GM12878 (cell line): ENCODE measurements around the gene ITPRIPL2. TPM values are rescaled to one million over a fixed set of nuclear protein-coding genes. Genes with fewer than 3 reads are reported as not detected.

Experiments used
- ATAC-seq: fragments of 200-7000 bp; cut with Tn5 transposase; 3 replicates; pipeline ENCODE4 v1.9.1; 2020; ENCODE audit warnings: mild to moderate bottlenecking, moderate library complexity
- BruUV-seq: library from RNA; stranded (reverse); fragments of 400-500 nt; replicated peaks from 2 replicates; lab custom pipeline; 2021; lab: Mats Ljungman, UMichigan
- CTCF ChIA-PET: fragments of 300-600 bp; sonication (Branson Sonifier 250); formaldehyde crosslinking; extraction: SDS; loops from one replicate; lab custom pipeline; 2021; ENCODE audit warnings: inconsistent platforms; lab: Yijun Ruan, JAX
- POLR2A ChIA-PET: fragments of 350-600 bp; formaldehyde crosslinking; extraction: SDS; loops from one replicate; lab custom pipeline; 2021; ENCODE audit warnings: inconsistent platforms; lab: Charles Lee
- RAD21 ChIA-PET: fragments of 300-600 bp; sonication (Branson Sonifier 250); formaldehyde crosslinking; loops from one replicate; lab custom pipeline; 2023; ENCODE audit warnings: antibody characterized with exemption; ENCODE audit not compliant: unreplicated experiment; lab: Charles Lee
- SMC1A ChIA-PET: fragments of 300-600 bp; sonication (Branson Sonifier 250); formaldehyde crosslinking; loops from one replicate; lab custom pipeline; 2023; ENCODE audit not compliant: unreplicated experiment, uncharacterized antibody; lab: Charles Lee
- DNase-seq: peaks from one replicate; pipeline ENCODE4 v3.0.0-alpha.2; 2011; ENCODE audit warnings: low read depth, low spot score
- FAIRE-seq: peaks from 3 replicates; lab custom pipeline; 2011; peaks lifted over from hg19 to GRCh38; lab: Jason Lieb, UNC
- H2AFZ ChIP-seq: 2 replicates; pipeline ENCODE4 v1.6.0; 2011; ENCODE audit warnings: low read depth, low read length, control low read depth; ENCODE audit not compliant: control insufficient read depth
- H3K27ac ChIP-seq: 2 replicates; pipeline ENCODE4 v1.5.1; 2011; ENCODE audit warnings: control low read depth; ENCODE audit not compliant: control insufficient read depth, insufficient read depth
- H3K27me3 ChIP-seq, 2 experiments: replicated peaks in 1 of 2; 2 replicates each; pipeline versions ENCODE4 v1.6.0 to v1.6.1; 2011; ENCODE audit warnings: low read length in 1 of 2; ENCODE audit not compliant: control insufficient read depth in 2 of 2, insufficient read depth in 2 of 2
- H3K36me3 ChIP-seq, 2 experiments: 2 replicates each; pipeline ENCODE4 v1.5.1; 2011; ENCODE audit warnings: low read length in 1 of 2; ENCODE audit not compliant: control insufficient read depth in 2 of 2, insufficient read depth in 2 of 2
- H3K4me1 ChIP-seq: 2 replicates; pipeline ENCODE4 v1.6.1; 2011; ENCODE audit warnings: mild to moderate bottlenecking, low read length, moderate library complexity, mixed read lengths; ENCODE audit not compliant: control insufficient read depth, insufficient read depth
- H3K4me2 ChIP-seq: 2 replicates; pipeline ENCODE4 v1.6.0; 2011; ENCODE audit warnings: control low read depth; ENCODE audit not compliant: control insufficient read depth, insufficient read depth
- H3K4me3 ChIP-seq: fragments of 200-600 bp; sonication (generic); 2 replicates; pipeline ENCODE4 v1.5.1; 2016
- H3K79me2 ChIP-seq: 2 replicates; pipeline ENCODE4 v1.6.0; 2011; ENCODE audit warnings: low read length; ENCODE audit not compliant: control insufficient read depth, insufficient read depth
- H3K9ac ChIP-seq: 2 replicates; pipeline ENCODE4 v1.8.0; 2011; ENCODE audit warnings: low read length, control low read depth, mixed read lengths; ENCODE audit not compliant: control insufficient read depth, insufficient read depth
- H3K9me3 ChIP-seq: replicated peaks from 3 replicates; pipeline ENCODE4 v1.5.1; 2011; ENCODE audit warnings: mild to moderate bottlenecking, low read length; ENCODE audit not compliant: control insufficient read depth, insufficient read depth
- H4K20me1 ChIP-seq: 2 replicates; pipeline ENCODE4 v1.6.0; 2011; ENCODE audit not compliant: control insufficient read depth, insufficient read depth
- CEBPB ChIP-seq, 2 experiments: fragments of 150-350 bp in 1 of 2; IDR thresholded peaks; 2 replicates each; pipeline ENCODE4 v1.6.1; 2012 to 2014; ENCODE audit warnings: low read depth in 2 of 2, low read length in 2 of 2, borderline replicate concordance in 1 of 2, inconsistent platforms in 1 of 2
- DPF2 ChIP-seq: fragments of 450-650 bp; IDR thresholded peaks from 2 replicates; pipeline ENCODE4 v1.6.1; 2017; ENCODE audit warnings: mild to moderate bottlenecking
- GABPA ChIP-seq: IDR thresholded peaks from 2 replicates; pipeline ENCODE4 v1.6.1; 2014; ENCODE audit warnings: antibody characterized with exemption, low read depth, mild to moderate bottlenecking, inconsistent platforms
- IRF4 ChIP-seq: IDR thresholded peaks from 2 replicates; pipeline ENCODE4 v1.6.1; 2011; ENCODE audit warnings: low read depth, low read length
- NFXL1 ChIP-seq: fragments of 450-650 bp; IDR thresholded peaks from 2 replicates; pipeline ENCODE4 v1.6.1; 2017; ENCODE audit warnings: antibody characterized with exemption, mild to moderate bottlenecking, borderline replicate concordance
- NR2F1 ChIP-seq: fragments of 450-650 bp; conservative IDR thresholded peaks from 2 replicates; pipeline ENCODE4 v1.6.1; 2017; ENCODE audit warnings: mild to moderate bottlenecking
- PAX8 ChIP-seq: fragments of 450-650 bp; IDR thresholded peaks from 2 replicates; pipeline ENCODE4 v1.6.1; 2017; ENCODE audit warnings: mild to moderate bottlenecking, moderate library complexity
- RCOR1 ChIP-seq: conservative IDR thresholded peaks from 2 replicates; pipeline ENCODE4 v1.6.1; 2012; ENCODE audit warnings: low read depth, low read length, improper control_type of control experiment
- RFX5 ChIP-seq: IDR thresholded peaks from 2 replicates; pipeline ENCODE4 v1.6.1; 2011; ENCODE audit warnings: low read depth, low read length, improper control_type of control experiment
- STAT1 ChIP-seq: fragments of 450-650 bp; conservative IDR thresholded peaks from 2 replicates; pipeline ENCODE4 v1.6.1; 2014; ENCODE audit warnings: antibody characterized with exemption, mild to moderate bottlenecking
- ZNF24 ChIP-seq: fragments of 450-650 bp; IDR thresholded peaks from 2 replicates; pipeline ENCODE4 v1.6.1; 2017; ENCODE audit warnings: antibody characterized with exemption, mild to moderate bottlenecking
- WGBS: methylation state at CpG from one replicate; pipeline ENCODE4 v1.1.6; 2016; ENCODE audit warnings: low lambda C conversion rate; ENCODE audit not compliant: insufficient replicate concordance, insufficient coverage; ENCODE audit errors: missing lambda C conversion rate; 5-methylcytosine and 5-hydroxymethylcytosine counted together
- in situ Hi-C: fragments of 300-500 bp; cut with MboI; formaldehyde crosslinking; loops from 9 replicates; pipeline ENCODE4 v1.14.3; 2018; ENCODE audit warnings: mixed read lengths
- intact Hi-C: fragments of 100-400 bp; cut with micrococcal nuclease; formaldehyde crosslinking; loops from one replicate; pipeline ENCODE4 v1.14.2; 2022; ENCODE audit not compliant: unreplicated experiment
- polyA plus RNA-seq, 11 experiments: library from polyadenylated mRNA; depleted of rRNA in 4 of 11; unstranded in 6 of 11; stranded (reverse) in 5 of 11; fragments of >200 nt; fragmentation: Nextera tagmentation in 4 of 11; fragmentation: Illumina TruSeq in 1 of 11; extraction: Ambion mirVana in 4 of 11; extraction: Trizol in 1 of 11; gene quantifications; 1 replicate in 1 of 11; 2 replicates in 10 of 11; pipeline versions ENCODE4 v1.2.1 to v1.2.3, GENCODE V29; 2011 to 2016; ENCODE audit warnings: inconsistent platforms in 2 of 11, missing spikeins in 2 of 11, low read depth in 1 of 11
- total RNA-seq, 4 experiments: library from RNA; depleted of rRNA in 3 of 4; stranded (reverse); fragments of >200 nt in 3 of 4; fragmentation: Illumina TruSeq in 1 of 4; extraction: Trizol in 1 of 4; gene quantifications; 2 replicates each; pipeline versions ENCODE4 v1.2.1 to v1.2.3, GENCODE V29; 2013 to 2021
- TF ChIP-seq, protein P1 (sequence below): IDR thresholded peaks from 2 replicates; pipeline ENCODE4 v1.6.1; 2012; ENCODE audit warnings: low read depth, low read length, improper control_type of control experiment
- TF ChIP-seq, protein P2 (sequence below): fragments of 450-650 bp; IDR thresholded peaks from 2 replicates; pipeline ENCODE4 v1.6.1; 2017; ENCODE audit warnings: antibody characterized with exemption, mild to moderate bottlenecking, moderate library complexity

Gene ITPRIPL2
- total and polyA plus RNA-seq, 10 of the 15 experiments (the other 5 are each of a cell fraction or from before 2014, with no cell fraction given): 0.48 to 14.3 (median 3.5) TPM

DNA sequence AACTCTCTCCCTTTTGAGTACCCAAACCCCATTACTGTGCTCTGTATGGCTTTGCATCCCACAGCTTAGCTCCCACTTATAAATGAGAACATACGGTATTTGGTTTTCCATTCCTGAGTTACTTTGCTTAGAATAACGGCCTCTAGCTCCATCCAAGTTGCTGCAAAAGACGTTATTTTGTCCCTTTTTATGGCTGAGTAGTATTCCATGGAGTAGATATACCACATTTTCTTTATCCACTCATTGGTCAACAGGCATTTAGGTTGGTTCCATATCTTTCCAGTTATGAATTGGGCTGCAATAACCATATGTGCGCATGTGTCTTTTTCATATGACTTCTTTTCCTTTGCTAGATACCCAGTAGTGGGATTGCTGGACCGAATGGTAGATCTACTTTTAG, 34.4 kb downstream of the ITPRIPL2 start:
- Histone ChIP-seq H4K20me1 (no peaks in the 10 kb centered on the region), H2AFZ (no peak overlapping the region), H3K79me2 (no peaks in the 10 kb centered on the region), H3K4me2 (no peak overlapping the region), H3K27me3 (0 out of 4 replicates have a peak, but pooled peaks cover 0 to 2% of the 10 kb centered on the region in 2 experiments), H3K9ac (no peak overlapping the region), H3K4me1 (no peaks in the 10 kb centered on the region), H3K4me3 (no peak overlapping the region), H3K9me3 (no peaks in the 10 kb centered on the region; the same call in 2 of the 3 replicates), H3K36me3 (no peaks in the 10 kb centered on the region), H3K27ac (no peak overlapping the region)
- TF ChIP-seq NR2F1 (no peak), RCOR1 (no peak), GABPA (no peak), NFXL1 (no peak), RFX5 (no peak), CEBPB (IDR thresholded peaks at IDR 0.05; ENCODE audit: borderline replicate concordance in 1 of 2, low read depth in 2 of 2, low read length in 2 of 2) (no peak)
- SMC1A ChIA-PET: no interaction called here
- RAD21 ChIA-PET: no interaction called here
- DNase-seq (no peak), ATAC-seq (no peak), FAIRE-seq (no peak)
- WGBS: 58% methylated on average over 5 of the region's 5 CpGs
- BruUV-seq: no TSS peak
- intact Hi-C loops (no loop called here), in situ Hi-C loops (no loop called here)
- POLR2A ChIA-PET: no interaction called here
- CTCF ChIA-PET: no interaction called here

DNA sequence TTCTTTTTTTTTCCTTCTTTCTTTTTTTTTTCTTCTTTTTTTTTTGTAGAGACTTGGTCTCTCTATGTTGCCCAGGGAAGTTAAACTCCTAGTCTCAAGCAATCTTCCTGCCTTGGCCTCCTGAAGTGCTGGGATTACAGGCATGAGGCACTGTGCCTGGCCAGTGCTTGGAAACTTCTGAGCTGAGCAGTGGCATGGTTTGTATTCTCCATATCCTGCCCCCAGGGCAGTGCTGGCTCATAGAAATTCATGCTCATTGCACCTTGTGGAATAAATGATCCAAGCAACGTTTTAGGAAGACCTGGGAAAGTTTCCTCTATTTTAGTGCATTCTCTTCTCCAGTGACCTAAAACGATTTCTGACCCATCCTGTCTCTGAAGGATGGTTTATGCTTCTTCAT, 37.5 kb downstream of the ITPRIPL2 start:
- Histone ChIP-seq H4K20me1 (no peaks in the 10 kb centered on the region), H3K9ac (no peak overlapping the region), H3K4me2 (no peak overlapping the region), H3K79me2 (no peaks in the 10 kb centered on the region), H2AFZ (no peak overlapping the region), H3K27ac (no peak overlapping the region), H3K4me3 (no peak overlapping the region), H3K36me3 (no peaks in the 10 kb centered on the region), H3K9me3 (peaks cover 3% of the 10 kb centered on the region; the same call in 2 of the 3 replicates), H3K27me3 (no peaks in the 10 kb centered on the region), H3K4me1 (no peaks in the 10 kb centered on the region)
- no peak for FAIRE-seq
- RAD21 ChIA-PET: no interaction called here
- intact Hi-C loops (no loop called here), in situ Hi-C loops (no loop called here)
- POLR2A ChIA-PET: no interaction called here
- BruUV-seq: no TSS peak
- ATAC-seq: no peak
- CTCF ChIA-PET: interaction anchor here (1.0 kb wide), 1 partner anchor 65 kb away, joined by 3 read pairs; no protein-coding TSS in a partner anchor
- DNase-seq: no peak
- 0% methylated on average over 2 of the region's 2 CpGs for WGBS
- SMC1A ChIA-PET: interaction anchor here (1.6 kb wide), 1 partner anchor 28 kb away, joined by 6 read pairs; no protein-coding TSS in a partner anchor
- TF ChIP-seq PAX8 (no peak), DPF2 (no peak), STAT1 (no peak), ZNF24 (no peak), IRF4 (no peak)
- TF ChIP-seq, protein P1, sequence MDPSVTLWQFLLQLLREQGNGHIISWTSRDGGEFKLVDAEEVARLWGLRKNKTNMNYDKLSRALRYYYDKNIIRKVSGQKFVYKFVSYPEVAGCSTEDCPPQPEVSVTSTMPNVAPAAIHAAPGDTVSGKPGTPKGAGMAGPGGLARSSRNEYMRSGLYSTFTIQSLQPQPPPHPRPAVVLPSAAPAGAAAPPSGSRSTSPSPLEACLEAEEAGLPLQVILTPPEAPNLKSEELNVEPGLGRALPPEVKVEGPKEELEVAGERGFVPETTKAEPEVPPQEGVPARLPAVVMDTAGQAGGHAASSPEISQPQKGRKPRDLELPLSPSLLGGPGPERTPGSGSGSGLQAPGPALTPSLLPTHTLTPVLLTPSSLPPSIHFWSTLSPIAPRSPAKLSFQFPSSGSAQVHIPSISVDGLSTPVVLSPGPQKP: no peak
- TF ChIP-seq, protein P2, sequence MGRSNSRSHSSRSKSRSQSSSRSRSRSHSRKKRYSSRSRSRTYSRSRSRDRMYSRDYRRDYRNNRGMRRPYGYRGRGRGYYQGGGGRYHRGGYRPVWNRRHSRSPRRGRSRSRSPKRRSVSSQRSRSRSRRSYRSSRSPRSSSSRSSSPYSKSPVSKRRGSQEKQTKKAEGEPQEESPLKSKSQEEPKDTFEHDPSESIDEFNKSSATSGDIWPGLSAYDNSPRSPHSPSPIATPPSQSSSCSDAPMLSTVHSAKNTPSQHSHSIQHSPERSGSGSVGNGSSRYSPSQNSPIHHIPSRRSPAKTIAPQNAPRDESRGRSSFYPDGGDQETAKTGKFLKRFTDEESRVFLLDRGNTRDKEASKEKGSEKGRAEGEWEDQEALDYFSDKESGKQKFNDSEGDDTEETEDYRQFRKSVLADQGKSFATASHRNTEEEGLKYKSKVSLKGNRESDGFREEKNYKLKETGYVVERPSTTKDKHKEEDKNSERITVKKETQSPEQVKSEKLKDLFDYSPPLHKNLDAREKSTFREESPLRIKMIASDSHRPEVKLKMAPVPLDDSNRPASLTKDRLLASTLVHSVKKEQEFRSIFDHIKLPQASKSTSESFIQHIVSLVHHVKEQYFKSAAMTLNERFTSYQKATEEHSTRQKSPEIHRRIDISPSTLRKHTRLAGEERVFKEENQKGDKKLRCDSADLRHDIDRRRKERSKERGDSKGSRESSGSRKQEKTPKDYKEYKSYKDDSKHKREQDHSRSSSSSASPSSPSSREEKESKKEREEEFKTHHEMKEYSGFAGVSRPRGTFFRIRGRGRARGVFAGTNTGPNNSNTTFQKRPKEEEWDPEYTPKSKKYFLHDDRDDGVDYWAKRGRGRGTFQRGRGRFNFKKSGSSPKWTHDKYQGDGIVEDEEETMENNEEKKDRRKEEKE: no peak
